NCI-H226 (cell line): Measurements from ENCODE around the gene NEUROD6.

ENCODE experiments used
- DNase-seq: peaks from one replicate; pipeline ENCODE4 v3.0.0-alpha.2; 2015

The NEUROD6 gene

DNA sequence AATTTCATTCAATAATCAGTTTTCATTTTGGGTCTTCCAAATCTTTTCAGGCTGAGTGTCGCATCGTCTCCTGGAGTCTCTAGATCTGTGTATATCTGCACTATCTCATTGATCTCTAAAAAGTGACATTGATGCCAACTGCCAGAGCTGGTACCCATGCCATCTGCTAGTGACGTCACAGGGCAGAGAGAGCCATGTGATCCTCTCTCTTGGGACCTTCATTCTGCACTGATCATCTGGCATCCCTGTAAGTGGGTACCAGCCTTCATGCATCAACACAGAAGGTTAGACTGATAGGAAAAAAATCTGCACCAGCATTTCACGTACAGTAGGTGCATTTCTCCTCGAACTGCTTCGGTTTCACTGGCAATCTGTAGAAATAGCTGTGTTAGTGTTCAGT is at the start of gene NEUROD6:
Gene NEUROD6, minus strand, starts transcription at position 124 of the 400 bp plus-strand sequence. CDS start 1,458 bp downstream, outside the sequence.
- DNase-seq, result no peak

DNA sequence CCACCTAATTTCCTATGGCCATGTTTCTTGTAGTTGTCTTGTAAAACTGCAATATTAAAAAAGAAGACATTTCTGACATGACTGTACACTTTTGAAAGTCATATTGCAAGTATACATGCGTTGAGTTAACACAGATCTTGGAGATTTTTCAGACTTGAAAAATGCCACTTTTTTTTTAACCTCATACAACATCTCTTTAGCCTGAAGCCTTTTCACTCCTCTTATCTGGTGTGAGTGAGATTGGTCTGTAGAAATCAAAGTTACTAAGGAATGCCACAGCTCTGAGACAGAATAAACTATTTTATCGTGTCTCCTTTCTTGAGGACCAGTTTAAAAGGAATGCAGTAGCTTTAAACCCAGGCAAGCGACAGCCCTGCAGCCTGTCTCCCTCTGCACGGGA is 43.9 kb upstream of the NEUROD6 start:
- DNase-seq, result peak; percentile 30

- no peak for DNase-seq
Observed at GRCh38 chr7:31382722-31383121, 42.2 kb upstream of the NEUROD6 start.

GRCh38 chr7:31373337-31374289 is 33.1 kb upstream of the NEUROD6 start:
- peak; percentile 40 for DNase-seq

GRCh38 chr7:31372231-31372959 is 31.9 kb upstream of the NEUROD6 start:
- DNase-seq, result no peak

DNA sequence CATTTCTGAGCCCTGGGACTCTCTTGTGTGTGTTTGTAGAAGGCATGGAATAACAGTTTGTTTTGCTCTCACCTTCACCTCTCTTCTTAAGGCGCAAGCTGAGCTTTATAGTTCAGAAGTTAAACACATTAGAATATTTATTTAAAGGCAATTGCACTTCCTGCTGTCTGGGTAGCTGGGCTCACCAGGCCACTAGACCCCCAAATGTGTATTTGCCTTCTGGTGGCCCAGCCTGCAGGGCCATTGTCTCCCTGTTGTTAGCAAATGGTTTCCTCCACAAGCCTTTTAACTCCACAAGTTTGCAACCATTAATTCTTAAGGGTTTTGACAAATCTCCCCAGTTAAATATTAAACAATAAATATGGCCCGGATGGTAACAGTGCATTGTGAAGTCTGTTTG is 31.1 kb upstream of the NEUROD6 start:
- DNase-seq, result no peak

DNA sequence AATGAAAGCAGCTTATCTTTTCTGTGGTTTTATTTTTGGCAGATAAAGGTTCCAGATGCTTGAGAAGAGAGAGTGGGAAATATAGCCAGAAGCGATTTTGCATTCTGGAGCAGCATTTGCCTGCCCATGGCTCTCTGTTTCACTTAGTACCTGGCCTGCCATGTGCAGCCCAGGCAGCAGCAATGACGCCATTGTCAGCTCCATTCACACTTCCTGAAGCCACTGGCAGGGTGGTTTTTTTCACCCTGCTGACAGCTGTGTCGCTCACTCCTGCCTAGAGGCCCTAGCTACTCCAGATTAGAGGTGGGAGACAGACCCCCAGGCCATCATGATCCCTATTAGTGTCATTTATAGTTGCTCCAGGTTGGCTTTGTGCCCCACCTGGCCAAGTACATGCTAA is 30.1 kb upstream of the NEUROD6 start:
- DNase-seq, result no peak

GRCh38 chr7:31368620-31369019 is 28.1 kb upstream of the NEUROD6 start:
- DNase-seq, result no peak

GRCh38 chr7:31363496-31363895 is 23.0 kb upstream of the NEUROD6 start:
- DNase-seq, result no peak

DNA sequence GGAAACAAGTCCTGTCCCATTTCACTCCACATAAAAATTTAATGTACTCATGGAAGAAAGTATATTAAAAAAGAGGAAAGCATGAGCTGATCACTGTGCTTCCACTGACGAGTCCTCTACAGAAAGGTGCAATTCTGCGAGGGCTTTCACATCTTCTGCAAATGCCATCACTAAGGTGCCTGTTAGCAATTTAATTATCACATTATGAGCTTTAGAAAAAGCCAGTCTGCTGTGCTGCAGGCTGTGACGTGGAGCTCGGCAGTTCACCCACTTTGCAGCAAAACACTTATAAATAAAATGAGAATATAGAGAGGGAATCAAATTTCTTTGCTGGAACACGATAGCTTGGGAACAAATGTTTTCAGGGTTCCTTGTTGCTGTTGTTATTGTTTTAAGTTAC is 22.5 kb upstream of the NEUROD6 start:
- no peak for DNase-seq

GRCh38 chr7:31362401-31362800 is 21.9 kb upstream of the NEUROD6 start:
- DNase-seq, result no peak

GRCh38 chr7:31358467-31358866 is 17.9 kb upstream of the NEUROD6 start:
- no peak for DNase-seq

GRCh38 chr7:31345421-31345820 is 4.9 kb upstream of the NEUROD6 start:
- DNase-seq, result no peak

GRCh38 chr7:31343516-31344305 is 3.2 kb upstream of the NEUROD6 start:
- DNase-seq, result no peak

DNA sequence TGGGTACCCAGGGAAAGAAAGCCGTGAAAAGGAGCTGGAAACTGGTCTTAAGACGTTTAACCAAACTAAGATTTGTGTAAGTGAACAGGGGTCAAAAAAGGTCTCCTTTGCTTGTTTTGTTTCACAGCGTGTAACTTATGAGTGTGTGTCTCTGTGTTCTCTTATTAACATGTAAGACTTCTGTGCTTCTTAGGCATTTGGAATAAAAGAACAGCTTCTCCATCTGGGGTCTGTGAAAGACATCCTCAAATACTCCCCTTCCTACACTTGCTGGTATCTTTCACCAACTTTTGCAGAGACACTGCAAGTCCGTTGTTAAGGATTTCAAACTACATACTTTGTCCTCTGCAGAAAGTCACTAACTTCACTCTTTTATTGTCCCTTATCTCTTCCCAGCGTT is 615 bp upstream of the NEUROD6 start:
- DNase-seq, result no peak

DNA sequence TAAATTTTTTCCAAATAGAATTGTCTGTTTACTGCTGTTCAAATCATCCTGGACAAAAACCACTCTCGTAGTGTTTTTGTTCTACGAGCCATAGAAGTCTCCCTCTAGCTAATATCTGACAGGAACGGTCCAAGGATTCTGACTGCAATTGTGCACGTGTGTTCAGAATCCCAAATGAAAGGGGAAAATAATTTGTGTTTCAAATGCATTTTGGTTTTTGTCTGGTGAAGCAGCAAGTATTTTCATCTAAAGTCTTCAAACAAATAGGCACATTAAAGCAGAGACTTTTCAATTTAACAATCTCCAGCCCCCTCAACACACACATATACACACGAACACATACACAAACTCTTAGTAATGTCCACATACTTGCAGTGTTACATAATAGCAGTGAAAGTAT is 475 bp downstream of the NEUROD6 start:
- no peak for DNase-seq

GRCh38 chr7:31338706-31339105 is 1.8 kb downstream of the NEUROD6 start:
- DNase-seq, result no peak

- no peak for DNase-seq
Observed at GRCh38 chr7:31337002-31337565, 3.4 kb downstream of the NEUROD6 start.

DNA sequence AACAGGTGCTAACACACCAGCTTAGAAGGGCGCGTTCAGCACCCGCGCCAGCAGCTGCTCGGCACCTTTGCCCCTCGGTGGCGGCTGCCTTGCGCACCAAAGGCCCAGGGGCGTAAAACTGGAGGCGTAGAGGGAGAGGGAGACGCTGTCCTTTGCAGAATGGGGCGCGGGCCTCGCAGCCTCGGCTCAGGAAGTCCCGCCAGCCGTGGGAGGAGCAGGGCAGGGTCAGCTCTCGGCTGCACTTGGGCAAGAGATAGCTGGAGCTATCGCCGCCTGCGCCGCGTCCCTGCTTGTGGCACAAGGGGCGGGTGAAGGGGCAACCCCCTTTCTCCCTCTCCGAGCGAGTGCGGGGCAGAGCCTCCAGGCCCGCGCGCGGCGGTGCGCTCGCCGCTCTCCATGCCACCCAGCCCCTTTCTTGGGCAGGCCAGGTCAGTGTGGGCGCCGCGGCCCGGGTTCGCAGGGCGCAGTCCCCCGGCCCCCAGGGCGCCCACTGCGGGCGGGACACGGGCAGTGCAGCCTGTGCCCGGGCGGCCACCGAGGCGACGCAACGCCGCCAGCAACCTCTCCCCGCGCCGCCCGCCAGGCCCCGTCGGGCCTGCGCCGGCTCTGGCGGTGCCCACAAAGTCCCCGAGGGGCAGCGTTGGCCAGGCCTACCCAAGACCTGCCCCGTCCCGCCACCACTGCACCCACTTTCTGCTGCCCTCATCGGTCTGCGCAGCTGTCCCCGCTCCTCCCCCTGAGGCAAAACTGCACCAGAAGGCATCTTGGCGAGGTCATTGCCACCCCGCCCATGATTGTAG is 4.1 kb downstream of the NEUROD6 start:
- DNase-seq, result no peak

GRCh38 chr7:31335884-31336201 is 4.7 kb downstream of the NEUROD6 start:
- no peak for DNase-seq

- DNase-seq, result no peak
Observed at GRCh38 chr7:31335161-31335856, 5.2 kb downstream of the NEUROD6 start.

DNA sequence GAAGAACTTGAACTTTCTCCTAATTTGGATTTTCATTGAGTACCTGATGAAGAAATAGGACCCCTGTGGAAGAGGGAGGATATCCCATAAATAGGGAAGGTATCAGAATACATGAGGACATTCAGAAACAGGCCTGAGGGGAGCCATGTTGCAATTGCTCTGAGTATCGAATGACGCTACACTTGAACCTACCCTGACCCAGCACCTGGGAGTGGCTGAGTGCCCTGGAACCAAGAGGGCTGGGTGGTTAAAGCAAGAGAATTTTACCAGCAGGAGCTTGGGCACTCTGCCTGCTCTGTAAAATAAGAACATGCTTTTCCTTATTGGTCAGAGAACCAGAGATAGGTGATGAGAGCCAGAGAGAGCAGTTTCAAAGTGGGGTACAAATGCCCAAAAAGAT is 7.2 kb downstream of the NEUROD6 start:
- no peak for DNase-seq
